KG1 (cell line): ENCODE results near the gene PIK3R5.
"Not testable (repeated sequence)": the region's sequence is repeated elsewhere in the genome, so short reads cannot be mapped to it uniquely, and the experiment has no call there.

ENCODE experiments used
- DNase-seq: peaks from one replicate; lab custom pipeline; 2025; lab: John Stamatoyannopoulos, UW

PIK3R5 gene

DNA sequence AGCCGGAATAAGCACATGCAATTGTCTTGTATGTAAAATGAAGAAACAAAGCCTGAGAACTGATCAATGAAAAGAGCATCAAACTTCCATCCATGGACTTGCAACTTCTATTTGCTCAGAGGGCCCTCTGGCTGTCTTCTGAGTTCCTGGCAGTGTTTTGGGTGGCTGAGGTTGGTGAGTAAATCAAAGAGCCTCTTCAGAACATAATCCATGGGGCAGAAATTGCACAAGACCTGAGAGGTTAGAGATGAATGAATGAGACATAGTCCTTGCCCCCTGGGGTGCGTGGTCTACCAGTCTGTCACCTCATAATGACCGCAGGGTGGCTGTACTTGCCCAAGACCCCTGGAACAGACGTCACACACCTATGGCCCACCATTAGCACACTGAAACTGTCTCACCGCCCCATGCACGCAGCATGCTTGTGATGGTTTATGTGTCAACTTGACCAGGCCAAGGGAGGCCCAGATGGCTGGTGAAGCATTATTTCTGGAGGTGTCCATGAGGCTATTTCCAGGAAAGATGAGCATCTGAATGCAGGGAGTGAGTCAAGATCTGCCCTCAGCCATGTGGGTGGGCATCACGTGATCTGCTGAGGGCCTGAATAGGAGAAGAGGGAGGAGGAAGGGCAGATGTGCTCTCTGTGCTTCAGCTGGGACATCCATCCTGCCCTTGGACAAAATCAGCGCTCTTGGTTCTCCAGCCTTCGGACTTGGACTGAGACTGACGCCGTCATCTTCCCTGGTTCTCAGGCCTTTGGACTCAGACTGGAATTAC is 106.3 kb downstream of the PIK3R5 start:
- DNase-seq: no peak

DNA sequence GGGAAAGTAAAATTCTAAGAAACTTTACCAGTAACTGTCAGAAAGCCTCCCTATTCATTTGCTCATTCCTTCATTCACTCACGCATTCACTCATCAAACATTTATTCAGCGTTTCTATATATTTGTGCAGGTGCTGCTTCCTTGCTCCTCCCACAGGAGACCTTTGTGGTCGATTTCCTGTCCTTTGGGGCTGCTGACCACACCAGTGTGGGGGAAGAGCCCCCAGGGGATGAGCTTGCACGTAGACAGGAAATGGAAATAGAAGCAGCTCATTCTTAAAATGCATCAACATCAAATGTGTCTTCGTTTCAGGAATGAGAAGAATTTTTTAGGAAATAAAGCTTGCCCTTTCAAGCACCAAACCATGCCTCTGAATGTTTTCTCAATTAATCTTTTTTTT is 107.6 kb downstream of the PIK3R5 start:
- no peak for DNase-seq

DNA sequence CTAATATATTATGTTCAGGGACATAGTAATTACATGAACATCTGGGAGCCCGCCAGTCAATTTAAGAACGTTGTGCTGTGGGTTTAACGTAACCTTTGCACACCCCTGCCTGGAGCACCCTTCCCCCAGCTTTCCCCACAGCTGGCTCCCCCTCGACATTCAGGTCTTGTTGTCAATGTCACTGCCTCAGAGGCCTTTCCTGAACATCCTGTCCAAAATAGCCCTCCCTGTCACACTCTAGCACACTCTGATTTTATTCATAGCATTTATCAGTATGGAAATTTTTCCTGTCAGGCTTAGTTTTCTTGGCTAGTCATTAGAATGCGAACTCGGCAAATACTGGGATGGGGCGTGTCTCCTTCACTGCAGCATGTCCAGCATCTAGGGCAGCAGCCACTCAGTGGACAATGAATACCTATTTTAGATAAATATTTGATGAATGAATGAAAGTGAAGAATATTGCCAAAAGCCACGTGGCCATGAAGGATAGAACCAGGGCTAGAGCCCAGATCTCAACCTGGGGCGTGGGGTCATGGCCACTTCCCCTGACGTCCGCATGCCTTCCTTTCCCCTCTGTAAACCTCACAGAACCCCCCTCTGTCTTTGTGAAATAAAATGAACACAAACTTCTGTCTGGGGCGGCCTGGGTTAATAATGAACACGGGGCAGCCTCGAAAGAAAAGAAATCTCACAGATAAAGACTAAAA is 108.5 kb downstream of the PIK3R5 start:
- DNase-seq: no peak

DNA sequence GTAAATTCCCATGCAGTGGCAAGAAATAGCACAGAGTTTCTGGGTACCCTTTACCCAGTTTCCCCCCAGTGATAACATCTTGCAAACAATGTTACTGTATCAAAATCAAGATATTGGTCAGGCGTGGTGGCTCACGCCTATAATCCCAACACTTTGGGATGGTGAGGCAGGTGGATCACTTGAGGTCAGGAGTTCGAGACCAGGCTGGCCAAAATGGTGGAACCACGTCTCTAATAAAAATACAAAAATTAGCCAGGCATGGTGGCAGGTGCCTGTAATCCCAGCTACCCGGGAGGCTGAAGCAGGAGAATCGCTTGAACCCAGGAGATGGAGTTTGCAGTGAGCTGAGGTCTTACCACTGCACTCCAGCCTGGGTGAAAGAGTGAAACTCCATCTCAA is 109.3 kb downstream of the PIK3R5 start:
- not testable (repeated sequence) for DNase-seq

DNA sequence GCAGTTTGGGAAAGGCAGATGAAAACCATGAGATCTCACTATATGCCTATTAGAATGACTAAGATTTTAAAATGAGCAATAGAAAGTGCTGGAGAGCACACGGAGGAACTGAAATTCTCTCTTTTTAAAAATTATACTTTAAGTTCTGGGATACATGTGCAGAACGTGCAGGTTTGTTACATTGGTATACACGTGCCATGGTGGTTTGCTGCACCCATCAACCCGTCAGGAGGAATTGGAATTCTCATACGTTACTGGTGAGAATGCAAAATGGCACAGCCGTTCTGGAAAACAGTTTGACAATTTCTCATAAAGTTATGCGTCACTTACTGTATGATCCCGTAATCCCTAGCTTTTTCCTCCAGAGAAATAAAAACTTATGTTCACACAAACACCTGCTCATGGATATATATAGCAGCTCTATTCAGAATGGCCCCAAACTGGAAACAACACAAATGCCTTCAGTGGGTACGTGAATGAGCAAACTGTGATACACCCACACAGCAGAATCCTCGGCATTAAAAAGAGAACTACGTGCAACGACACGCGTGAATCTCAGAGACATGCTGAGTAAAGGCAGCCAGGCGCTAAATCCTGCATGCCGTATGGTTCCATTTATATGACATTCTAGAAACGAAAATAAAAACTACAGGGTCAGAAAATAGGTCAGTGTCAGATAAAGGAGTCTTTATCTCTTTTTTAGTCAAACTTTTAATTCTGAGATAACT is 109.9 kb downstream of the PIK3R5 start:
- no peak for DNase-seq

DNA sequence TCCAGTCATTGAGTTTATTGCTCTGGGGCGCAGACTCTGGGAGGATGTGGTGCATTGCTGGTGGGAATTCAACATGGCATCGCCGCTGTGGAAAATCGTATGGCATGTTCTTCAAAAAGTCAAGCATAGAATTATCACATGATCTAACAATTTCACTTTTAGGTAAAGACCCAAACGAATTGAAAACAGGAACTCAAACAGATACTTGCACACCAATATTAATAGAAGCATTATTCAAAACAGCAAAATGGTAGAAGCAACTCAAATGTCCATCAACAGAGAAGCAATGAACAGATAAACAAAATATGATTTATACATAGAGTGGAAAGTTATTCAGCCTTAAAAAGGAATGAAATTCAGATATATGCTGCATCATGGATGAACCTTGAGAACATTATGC is 113.9 kb downstream of the PIK3R5 start:
- no peak for DNase-seq

DNA sequence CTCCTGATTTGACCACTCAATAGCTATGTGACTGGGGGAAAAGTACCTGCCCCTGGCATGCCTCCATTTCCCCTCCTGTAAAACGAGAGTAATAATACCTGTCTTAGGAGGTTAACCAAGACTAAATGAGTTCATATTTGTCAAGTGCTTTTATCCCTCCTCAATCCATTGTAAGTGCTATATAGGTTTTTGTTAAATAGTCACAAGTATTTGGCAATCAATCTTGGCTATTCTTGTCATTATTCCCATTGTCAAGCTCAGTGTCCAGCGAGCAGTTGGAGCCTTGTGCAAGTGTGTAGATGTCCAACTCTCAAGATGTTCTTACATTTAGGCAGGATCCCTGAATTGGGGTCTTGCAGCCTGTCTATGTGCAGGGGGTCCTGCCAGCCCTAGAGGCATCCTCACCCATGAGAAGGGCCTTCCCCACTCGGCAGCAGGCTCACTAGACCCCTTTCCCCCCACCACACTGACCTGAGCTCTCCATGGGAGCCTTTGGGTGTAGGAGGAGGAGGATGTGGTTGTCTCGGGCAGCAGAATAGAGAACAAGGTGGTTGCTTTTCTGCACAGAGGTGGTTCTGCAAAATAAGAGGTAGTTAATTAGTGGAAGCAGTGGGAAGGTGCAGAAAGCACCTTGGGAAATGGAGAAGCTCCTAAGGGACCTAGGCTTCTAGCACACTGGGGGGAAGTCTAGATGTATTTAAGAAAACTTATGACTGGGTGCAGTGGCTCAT is 116.0 kb downstream of the PIK3R5 start:
- DNase-seq: no peak

DNA sequence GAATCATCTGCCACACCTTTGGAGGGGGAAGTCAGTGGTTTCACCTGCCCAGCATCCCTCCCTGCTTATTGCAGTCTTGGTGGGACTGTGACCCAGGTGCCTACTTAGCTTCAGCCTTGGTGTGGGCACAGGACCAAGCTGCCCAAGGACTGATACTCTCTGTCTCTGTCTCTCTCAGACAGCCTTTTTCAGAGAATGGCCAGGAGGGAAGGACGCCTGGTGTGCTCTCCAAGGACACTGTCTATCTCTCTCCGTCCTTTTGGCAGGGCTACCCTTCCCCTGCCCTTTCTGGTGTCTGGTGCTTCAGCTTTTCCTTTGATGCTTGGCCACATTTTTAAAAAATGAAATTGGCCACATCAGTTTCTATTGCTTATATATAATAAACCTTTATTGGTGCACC is 117.6 kb downstream of the PIK3R5 start:
- no peak for DNase-seq

DNA sequence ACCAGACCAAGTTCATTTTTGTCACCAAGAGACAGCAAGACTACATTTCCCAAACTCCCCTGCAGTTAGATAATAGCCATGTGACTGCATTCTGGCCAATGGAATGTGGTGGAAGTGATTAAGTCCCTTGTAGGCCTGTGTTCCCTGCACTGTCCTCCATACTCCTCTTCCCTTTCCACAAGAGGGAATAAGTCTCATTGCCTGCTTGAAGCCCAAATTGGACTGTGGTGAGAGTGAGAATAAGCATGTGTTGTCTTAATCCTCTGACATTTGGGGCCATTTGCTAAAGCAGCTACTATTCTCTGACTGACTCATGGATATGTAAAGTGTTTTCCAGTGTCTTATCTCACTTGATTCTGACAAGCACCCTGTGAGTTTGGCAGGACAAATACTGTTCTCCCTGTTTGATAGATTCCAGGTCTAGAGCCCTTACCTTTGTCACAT is 118.7 kb downstream of the PIK3R5 start:
- DNase-seq: no peak

DNA sequence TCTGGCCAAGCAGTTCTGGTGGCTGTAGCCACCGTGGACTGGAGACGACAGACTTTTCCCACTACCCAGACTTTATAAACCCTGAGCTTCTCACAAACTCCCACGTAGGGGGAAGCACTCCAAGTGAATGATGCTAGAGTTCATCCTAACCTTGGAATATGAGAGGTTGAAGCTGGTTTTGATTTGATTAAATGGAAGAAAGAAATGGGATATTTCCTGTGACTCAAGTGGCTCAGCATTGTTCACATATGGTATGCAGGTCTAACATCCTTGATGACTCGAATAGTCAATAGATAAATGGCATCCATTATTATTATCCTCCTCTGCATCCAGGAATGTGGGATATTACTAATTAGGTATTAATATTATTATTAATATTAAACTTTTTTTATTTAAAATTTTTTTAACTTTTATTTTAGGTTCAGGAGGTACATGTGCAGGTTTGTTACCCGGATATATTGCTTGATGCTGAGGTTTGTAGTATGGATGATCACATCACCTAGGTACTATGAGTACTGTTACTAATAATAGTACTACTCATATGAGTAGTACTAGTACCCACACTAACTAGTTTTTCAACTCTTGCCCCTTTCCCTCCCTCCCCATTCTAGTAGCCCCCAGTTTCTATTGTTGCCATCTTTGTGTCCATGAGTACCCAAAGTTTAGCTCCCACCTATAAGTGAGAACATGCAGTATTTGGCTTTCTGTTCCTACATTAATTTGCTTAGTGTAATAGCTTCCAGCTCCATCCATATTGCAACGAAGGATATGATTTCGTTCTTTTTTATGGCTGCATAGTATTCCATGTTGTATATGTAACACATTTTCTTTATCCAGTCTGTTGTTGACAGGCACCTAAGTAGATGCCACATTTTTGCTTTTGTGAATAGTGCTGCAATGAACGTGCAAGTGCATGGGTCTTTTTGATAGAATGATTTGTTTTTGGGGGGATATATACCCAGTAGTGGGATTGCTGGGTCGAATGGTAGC is 121.0 kb downstream of the PIK3R5 start:
- DNase-seq: no peak

DNA sequence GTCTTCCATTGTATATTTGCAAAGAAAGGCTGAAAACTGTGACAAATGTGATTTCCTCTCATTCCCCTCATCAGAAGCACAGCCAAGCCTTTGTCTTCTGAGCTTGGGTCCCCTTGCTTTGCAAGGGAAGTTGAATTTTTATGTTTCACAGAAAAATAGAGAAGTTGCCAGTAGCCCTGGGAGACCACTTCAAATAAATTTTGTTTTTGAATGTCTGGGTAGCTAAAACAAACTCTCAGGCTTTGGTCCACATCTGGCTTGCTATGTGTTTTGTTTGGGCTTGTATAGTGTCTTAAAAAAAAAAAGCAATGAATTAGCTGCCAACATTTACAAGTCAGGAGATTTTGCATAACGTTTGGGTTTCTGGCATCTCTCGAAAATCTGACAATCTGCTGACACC is 122.2 kb downstream of the PIK3R5 start:
- DNase-seq: peak; percentile 3

DNA sequence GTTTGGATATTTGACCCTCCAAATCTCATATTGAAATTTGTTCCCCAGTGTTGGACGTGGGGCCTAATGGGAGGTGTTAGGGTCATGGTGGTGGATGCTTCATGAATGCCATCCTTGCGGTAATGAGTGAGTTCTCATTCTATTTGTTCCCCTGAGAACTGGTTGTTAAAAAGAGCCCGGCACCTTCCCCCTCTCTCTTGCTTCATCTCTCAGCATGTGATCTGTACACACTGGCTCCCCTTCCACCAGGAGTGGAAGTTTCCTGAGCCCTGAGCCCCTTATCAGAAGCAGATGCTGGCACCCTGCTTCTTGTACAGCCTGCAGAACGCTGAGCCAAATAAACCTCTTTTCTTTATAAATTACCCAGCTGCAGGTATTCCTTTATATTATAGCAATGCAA is 123.7 kb downstream of the PIK3R5 start:
- no peak for DNase-seq

DNA sequence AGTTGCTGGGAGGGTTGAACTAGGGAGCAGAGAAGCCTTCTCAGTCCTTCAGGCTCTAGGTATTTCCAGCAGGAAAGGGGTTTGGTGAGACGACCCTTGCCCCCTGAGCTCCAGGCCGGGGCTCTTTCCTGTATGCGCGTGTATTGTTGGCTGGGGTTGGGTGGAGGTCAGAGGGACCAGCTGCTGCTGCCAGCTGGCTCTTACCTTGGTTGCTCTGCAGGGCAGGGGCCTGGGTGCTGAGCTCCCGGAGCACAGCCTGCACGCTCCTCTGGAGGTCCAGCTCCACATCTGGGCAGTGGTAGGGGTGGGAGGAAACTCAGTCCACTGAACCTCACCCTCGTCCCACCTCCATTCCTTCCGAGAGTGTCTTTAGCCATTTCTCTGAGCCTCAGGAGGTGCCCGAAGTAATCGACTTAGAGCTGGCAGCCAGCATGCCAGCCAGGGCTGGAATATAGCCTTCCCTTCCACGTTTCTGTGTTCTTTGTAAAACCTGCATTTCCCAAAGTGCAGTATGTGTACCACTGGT is 126.0 kb downstream of the PIK3R5 start:
- DNase-seq: no peak

DNA sequence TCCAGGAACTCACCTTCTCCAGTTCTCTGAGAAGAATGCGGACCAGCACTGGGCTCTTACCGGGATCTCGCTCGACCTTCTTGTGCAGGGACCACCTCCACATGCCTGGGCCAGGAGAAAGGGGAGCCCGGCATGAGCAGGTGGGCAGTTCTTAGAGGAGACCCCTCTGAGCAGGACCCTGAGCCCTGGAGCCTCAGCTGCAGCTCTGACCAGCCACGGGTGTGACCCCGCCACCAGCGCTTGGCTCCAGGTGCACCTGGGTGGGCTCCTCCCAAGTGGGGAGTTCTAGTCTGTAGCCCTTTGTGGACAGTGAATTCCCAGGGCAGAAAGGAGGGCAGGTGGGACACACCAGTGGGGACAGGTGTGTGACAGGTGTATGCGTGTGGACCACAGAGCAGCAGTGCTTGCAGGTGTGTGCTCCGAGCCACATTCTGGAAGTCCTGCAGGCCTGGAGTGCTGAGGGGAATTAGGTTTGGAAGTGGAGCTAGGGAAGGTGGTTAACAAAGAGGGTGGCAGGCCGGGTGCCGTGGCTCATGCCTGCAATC is 126.9 kb downstream of the PIK3R5 start:
- DNase-seq: no peak

DNA sequence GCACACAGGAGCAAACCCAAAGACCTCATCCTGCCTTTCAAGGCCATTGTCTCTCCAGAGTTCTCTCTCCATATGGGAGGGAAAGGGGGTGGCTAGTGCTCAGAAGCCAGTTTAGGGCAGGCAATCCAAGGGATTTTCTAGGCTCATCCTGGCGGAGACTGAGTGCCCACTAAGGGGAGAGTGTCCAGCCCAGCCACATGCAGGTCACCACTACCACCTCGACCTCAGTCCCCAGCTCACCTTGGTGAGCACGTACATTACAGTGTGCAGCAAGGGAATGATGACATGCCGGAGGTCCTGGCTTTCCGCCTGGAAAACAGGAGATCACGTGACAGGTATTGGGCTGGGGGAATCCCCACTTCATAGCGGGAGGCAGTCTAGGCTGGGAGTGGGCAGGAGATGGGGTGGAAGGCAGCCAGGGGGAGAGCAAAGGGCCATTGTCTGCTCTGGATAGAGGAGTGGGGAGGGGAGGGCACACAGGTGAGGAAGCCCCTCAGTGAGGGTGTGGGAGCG is 127.9 kb downstream of the PIK3R5 start:
- no peak for DNase-seq

DNA sequence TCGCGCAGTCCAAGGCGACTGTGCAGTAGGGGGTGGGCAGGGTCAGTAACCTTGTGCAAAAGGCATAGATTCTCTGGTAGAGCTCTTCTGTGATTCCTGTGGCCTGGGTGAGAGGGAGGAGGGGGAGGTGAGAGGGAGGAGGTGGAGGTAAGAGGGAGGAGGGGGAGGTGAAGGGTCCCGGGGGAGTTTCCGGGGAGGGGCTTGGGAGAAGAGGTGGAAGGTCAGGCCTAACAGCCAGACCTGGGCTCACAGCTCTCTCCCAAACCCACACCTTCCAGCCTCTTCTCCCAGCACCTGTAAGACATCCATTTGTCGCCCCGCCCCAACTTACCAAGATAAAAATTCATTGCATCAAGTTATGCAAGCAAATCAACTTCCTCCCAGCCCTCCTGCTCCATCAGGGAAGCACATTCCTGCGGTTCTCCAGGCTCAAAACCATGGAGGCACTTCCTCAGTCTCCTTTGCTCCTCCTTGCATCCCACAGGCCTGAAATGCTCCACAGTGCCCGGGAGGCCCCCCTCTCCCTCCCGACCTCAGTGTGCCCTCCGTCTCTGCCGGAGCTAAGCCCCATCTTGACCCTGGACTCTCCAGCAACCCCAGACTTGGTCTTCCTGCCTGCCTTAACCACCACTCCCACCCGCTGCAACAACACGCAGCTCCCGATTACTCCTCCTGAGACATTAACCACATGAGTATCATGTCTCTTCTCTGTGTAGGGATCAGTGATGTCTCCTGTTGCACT is 128.5 kb downstream of the PIK3R5 start:
- DNase-seq: no peak

DNA sequence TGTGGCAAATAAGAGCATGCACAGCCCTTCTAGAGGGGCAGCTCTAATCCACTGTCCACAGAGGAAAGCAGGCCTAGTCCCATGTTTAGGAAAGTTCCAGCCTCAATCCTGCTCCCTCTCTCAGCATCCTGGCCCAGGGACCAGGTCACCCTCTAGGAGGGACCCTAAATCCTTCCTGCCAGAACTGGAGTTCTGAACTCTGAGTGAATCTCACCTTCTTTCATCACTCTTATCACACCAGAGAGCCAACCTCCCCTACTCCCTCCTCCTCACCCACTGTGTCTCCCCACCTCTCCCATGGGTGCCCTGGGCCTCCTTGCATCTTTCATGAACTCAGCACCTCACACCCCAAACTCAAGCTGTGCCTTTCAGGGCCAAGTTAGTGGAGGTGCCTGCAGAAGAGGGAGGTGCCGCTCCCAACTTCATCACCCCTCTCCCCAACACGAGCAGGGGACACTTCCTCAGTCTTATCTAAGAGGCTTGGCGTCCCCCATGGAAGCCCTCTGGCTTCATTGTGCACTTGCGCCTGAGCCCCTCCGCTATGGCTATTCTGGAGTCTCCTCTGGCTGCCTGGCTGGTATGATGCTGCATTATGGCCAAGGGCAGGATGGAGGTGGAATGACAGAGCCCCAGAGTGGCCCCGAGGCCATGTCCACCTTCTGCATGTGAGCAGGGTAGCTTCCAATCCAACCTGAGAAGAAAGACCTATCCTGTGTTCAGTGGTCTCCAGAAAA is 129.7 kb downstream of the PIK3R5 start:
- DNase-seq: no peak

DNA sequence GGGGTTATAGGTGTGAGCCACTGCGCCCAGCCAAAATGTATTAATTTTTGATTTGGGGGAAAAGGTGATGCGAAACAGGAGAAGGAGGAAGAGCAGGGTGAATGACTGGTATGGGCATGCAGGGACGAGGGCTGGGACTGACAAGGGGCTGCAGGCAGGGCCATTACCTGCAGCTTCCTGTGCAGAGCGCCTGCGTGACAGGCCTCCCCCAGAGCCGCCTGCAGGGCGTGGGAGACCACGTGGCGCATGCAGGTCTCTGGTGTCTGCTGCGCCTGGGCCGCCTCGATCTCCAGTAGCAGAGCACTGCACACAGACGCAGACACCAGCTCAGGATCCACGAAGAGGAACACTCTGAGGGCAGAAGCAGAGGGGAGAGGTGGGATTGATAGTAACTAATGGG is 130.4 kb downstream of the PIK3R5 start:
- no peak for DNase-seq
